Measurements from ENCODE around the gene XPR1. TPM values are rescaled to one million over a fixed set of nuclear protein-coding genes. Genes with fewer than 3 reads are reported as not detected.

The XPR1 gene
- total RNA-seq, 1 experiment from 2014 or later, result 19.9 TPM

- H3K27ac ChIP-seq (ENCODE audit: low read depth, low read length), result no peak overlapping the region
- no peaks in the 10 kb centered on the region for H3K9me3 ChIP-seq (ENCODE audit: control insufficient read depth in 1 of 2, insufficient read depth in 1 of 2, low read depth in 1 of 2, low read length in 2 of 2)
- intact Hi-C loops (cut with micrococcal nuclease), result no loop called here
- ATAC-seq (no peak), DNase-seq (ENCODE audit: low read depth, low spot score) (no peak)
- CTCF ChIA-PET, result no interaction called here
- no TSS peak for BruUV-seq (replicated peaks)
- no peaks in the 10 kb centered on the region for H3K27me3 ChIP-seq (ENCODE audit: insufficient read depth, low read length)
- no peaks in the 10 kb centered on the region; the same call in 1 of the 2 replicates for H3K9me2 ChIP-seq (ENCODE audit: insufficient read depth)
- POLR2A ChIA-PET, result no interaction called here
- no peak overlapping the region for H3K4me3 ChIP-seq (replicated peaks in 1 of 2; ENCODE audit: low read depth in 1 of 2, low read length in 2 of 2)
- RAD21 ChIA-PET (ENCODE audit: low non-redundant PET in 1 of 2, low total read pairs in 2 of 2, uncharacterized antibody in 2 of 2, unreplicated experiment in 2 of 2), result no interaction called here
- TF ChIP-seq SIN3A (IDR thresholded peaks at IDR 0.05; ENCODE audit: low read depth) (no peak), RAD21 (IDR thresholded peaks at IDR 0.05; ENCODE audit: low read depth) (no peak), EZH2 (IDR thresholded peaks at IDR 0.05) (no peak), CTCF (IDR thresholded peaks at IDR 0.05 in 2 of 3, conservative IDR thresholded peaks at IDR 0.05 in 1 of 3; ENCODE audit: borderline replicate concordance in 1 of 3, insufficient read depth in 1 of 3, low read depth in 2 of 3, low read length in 2 of 3) (no peak), EZH2phosphoT487 (IDR thresholded peaks at IDR 0.05; ENCODE audit: borderline replicate concordance) (no peak), FOSL1 (IDR thresholded peaks at IDR 0.05; ENCODE audit: low read depth) (no peak), POLR2A (IDR thresholded peaks at IDR 0.05; ENCODE audit: borderline replicate concordance, extremely low read depth, insufficient read depth, insufficient read length) (no peak), ATF3 (IDR thresholded peaks at IDR 0.05) (no peak), MAX (IDR thresholded peaks at IDR 0.05) (no peak), SRF (IDR thresholded peaks at IDR 0.05; ENCODE audit: low read depth) (no peak), CEBPB (IDR thresholded peaks at IDR 0.05; ENCODE audit: low read depth) (no peak), POLR2AphosphoS5 (IDR thresholded peaks at IDR 0.05; ENCODE audit: low read depth, low read length) (no peak), REST (IDR thresholded peaks at IDR 0.05; ENCODE audit: low read depth) (no peak), ZFX (IDR thresholded peaks at IDR 0.05) (no peak)
- no peak overlapping the region for H3K4me2 ChIP-seq (ENCODE audit: low read length)
- no peak overlapping the region for H2AFZ ChIP-seq (ENCODE audit: low read depth, low read length, poor library complexity, severe bottlenecking)
- no peaks in the 10 kb centered on the region for H3K4me1 ChIP-seq (ENCODE audit: control insufficient read depth in 1 of 2, insufficient read depth in 2 of 2, low read length in 2 of 2)
- H3K36me3 ChIP-seq (ENCODE audit: control insufficient read depth in 1 of 2, insufficient read depth in 2 of 2, low read length in 2 of 2), result no peaks in the 10 kb centered on the region
- no peaks in the 10 kb centered on the region for H3K79me2 ChIP-seq (ENCODE audit: insufficient read depth, low read length)
- 0 out of 2 replicates have a peak, but pooled peaks cover 6% of the 10 kb centered on the region for H4K20me1 ChIP-seq (ENCODE audit: insufficient read depth)
- no peak overlapping the region for H3K9ac ChIP-seq (ENCODE audit: low read length)
Observed at GRCh38 chr1:180796897-180797640, 165.2 kb downstream of the XPR1 start.

All from HCT116 (cell line).